ENCODE measurements around the gene CHRM1. TPM values are rescaled to one million over a fixed set of nuclear protein-coding genes. Genes with fewer than 3 reads are reported as not detected.

Gene CHRM1
- total and polyA plus RNA-seq, 2 donors from 2014 or later, result 0.22 to 0.44 TPM

GRCh38 chr11:62919476-62919875 lies 1.7 kb downstream of the CHRM1 start:
- peaks cover 9% of the 10 kb centered on the region for H3K27me3 ChIP-seq (ENCODE audit: control insufficient read depth, insufficient read depth, low read length)
- intact Hi-C loops (cut with DNase I), result no loop called here
- H3K4me1 ChIP-seq (ENCODE audit: control insufficient read depth in 2 of 3, insufficient read depth in 2 of 3, low read depth in 1 of 3, low read length in 3 of 3), result peaks cover 0 to 8% (median 0%) of the 10 kb centered on the region in 3 donors
- H3K4me3 ChIP-seq (ENCODE audit: low read length in 3 of 3), result no peak overlapping the region
- H3K9ac ChIP-seq (ENCODE audit: low read length in 3 of 3), result no peak overlapping the region
- DNase-seq, result no peak
- no peak for TF ChIP-seq CTCF (IDR thresholded peaks at IDR 0.05; ENCODE audit: borderline replicate concordance, extremely low read depth, insufficient read depth)
- H3K36me3 ChIP-seq (ENCODE audit: control insufficient read depth in 2 of 3, insufficient read depth in 3 of 3, low read length in 3 of 3), result no peaks in the 10 kb centered on the region
- H3K27ac ChIP-seq (ENCODE audit: low read depth in 2 of 2, low read length in 2 of 2), result no peak overlapping the region
- H3K9me3 ChIP-seq (ENCODE audit: control insufficient read depth in 2 of 3, insufficient read depth in 1 of 3, low read length in 3 of 3), result no peaks in the 10 kb centered on the region
- FAIRE-seq, result no peak

- no peaks in the 10 kb centered on the region for H3K9me3 ChIP-seq (ENCODE audit: control insufficient read depth in 2 of 3, insufficient read depth in 1 of 3, low read length in 3 of 3)
- DNase-seq, result no peak
- H3K4me3 ChIP-seq (ENCODE audit: low read length in 3 of 3), result no peak overlapping the region
- peaks cover 4% of the 10 kb centered on the region for H3K27me3 ChIP-seq (ENCODE audit: control insufficient read depth, insufficient read depth, low read length)
- TF ChIP-seq CTCF (IDR thresholded peaks at IDR 0.05; ENCODE audit: borderline replicate concordance, extremely low read depth, insufficient read depth), result no peak
- no peak overlapping the region for H3K27ac ChIP-seq (ENCODE audit: low read depth in 2 of 2, low read length in 2 of 2)
- H3K36me3 ChIP-seq (ENCODE audit: control insufficient read depth in 2 of 3, insufficient read depth in 3 of 3, low read length in 3 of 3), result no peaks in the 10 kb centered on the region
- no peak for FAIRE-seq
- intact Hi-C loops (cut with DNase I), result no loop called here
- no peak overlapping the region for H3K9ac ChIP-seq (ENCODE audit: low read length in 3 of 3)
- H3K4me1 ChIP-seq (ENCODE audit: control insufficient read depth in 2 of 3, insufficient read depth in 2 of 3, low read depth in 1 of 3, low read length in 3 of 3), result peaks cover 0 to 3% (median 0%) of the 10 kb centered on the region in 3 donors
Measured at GRCh38 chr11:62918531-62918930, 2.6 kb downstream of the CHRM1 start.

GRCh38 chr11:62917906-62918502 lies 3.2 kb downstream of the CHRM1 start:
- intact Hi-C loops (cut with DNase I), result no loop called here
- TF ChIP-seq CTCF (IDR thresholded peaks at IDR 0.05; ENCODE audit: borderline replicate concordance, extremely low read depth, insufficient read depth), result no peak
- Histone ChIP-seq H3K4me3 (ENCODE audit: low read length in 3 of 3) (no peak overlapping the region), H3K36me3 (ENCODE audit: control insufficient read depth in 2 of 3, insufficient read depth in 3 of 3, low read length in 3 of 3) (no peaks in the 10 kb centered on the region), H3K27ac (ENCODE audit: low read depth in 2 of 2, low read length in 2 of 2) (no peak overlapping the region), H3K9ac (ENCODE audit: low read length in 3 of 3) (no peak overlapping the region), H3K9me3 (ENCODE audit: control insufficient read depth in 2 of 3, insufficient read depth in 1 of 3, low read length in 3 of 3) (no peaks in the 10 kb centered on the region), H3K27me3 (ENCODE audit: control insufficient read depth, insufficient read depth, low read length) (peaks cover 2% of the 10 kb centered on the region), H3K4me1 (ENCODE audit: control insufficient read depth in 2 of 3, insufficient read depth in 2 of 3, low read depth in 1 of 3, low read length in 3 of 3) (peaks cover 0 to 2% (median 0%) of the 10 kb centered on the region in 3 donors)
- FAIRE-seq (no peak), DNase-seq (no peak)

GRCh38 chr11:62914416-62914815 lies 6.7 kb downstream of the CHRM1 start:
- intact Hi-C loops (cut with DNase I), result no loop called here
- H3K9me3 ChIP-seq (ENCODE audit: control insufficient read depth in 2 of 3, insufficient read depth in 1 of 3, low read length in 3 of 3), result no peaks in the 10 kb centered on the region
- H3K9ac ChIP-seq (ENCODE audit: low read length in 3 of 3), result no peak overlapping the region
- DNase-seq, result peak in 1 of 5 donors; percentile 12
- no peak overlapping the region for H3K4me3 ChIP-seq (ENCODE audit: low read length in 3 of 3)
- no peak for FAIRE-seq
- no peaks in the 10 kb centered on the region for H3K27me3 ChIP-seq (ENCODE audit: control insufficient read depth, insufficient read depth, low read length)
- no peak overlapping the region for H3K27ac ChIP-seq (ENCODE audit: low read depth in 2 of 2, low read length in 2 of 2)
- peaks cover 0 to 4% (median 0%) of the 10 kb centered on the region in 3 donors for H3K4me1 ChIP-seq (ENCODE audit: control insufficient read depth in 2 of 3, insufficient read depth in 2 of 3, low read depth in 1 of 3, low read length in 3 of 3)
- no peaks in the 10 kb centered on the region for H3K36me3 ChIP-seq (ENCODE audit: control insufficient read depth in 2 of 3, insufficient read depth in 3 of 3, low read length in 3 of 3)
- TF ChIP-seq CTCF (IDR thresholded peaks at IDR 0.05; ENCODE audit: borderline replicate concordance, extremely low read depth, insufficient read depth), result no peak

Measured in kidney (tissue), 14 donors.